A673 (cell line): ENCODE measurements around the gene IFIT3. TPM values are rescaled to one million over a fixed set of nuclear protein-coding genes. Genes with fewer than 3 reads are reported as not detected.

Experiments used
- BruUV-seq: library from RNA; stranded (reverse); fragments of 400-500 nt; replicated peaks from 2 replicates; lab custom pipeline; 2021; lab: Mats Ljungman, UMichigan
- CTCF ChIA-PET: fragments of 300-600 bp; sonication (Branson Sonifier 250); formaldehyde crosslinking; loops from one replicate; lab custom pipeline; 2022; ENCODE audit warnings: antibody characterized with exemption; lab: Charles Lee
- POLR2A ChIA-PET: fragments of 300-600 bp; sonication (Branson Sonifier 250); formaldehyde crosslinking; loops from one replicate; lab custom pipeline; 2022; ENCODE audit warnings: antibody characterized with exemption; ENCODE audit not compliant: low non-redundant PET; lab: Charles Lee
- DNase-seq: peaks from one replicate; pipeline ENCODE4 v3.0.0-alpha.2; 2015; ENCODE audit warnings: low spot score
- H3K27ac ChIP-seq: fragments of 200-600 bp; sonication (generic); 2 replicates; pipeline ENCODE4 v1.5.1; 2016; ENCODE audit warnings: mixed run types, low read depth, mild to moderate bottlenecking, mixed read lengths, antibody characterized with exemption, low read length; ENCODE audit not compliant: poor library complexity, severe bottlenecking
- H3K27me3 ChIP-seq: fragments of 200-600 bp; sonication (generic); replicated peaks from 2 replicates; pipeline ENCODE4 v1.6.1; 2017; ENCODE audit warnings: mixed run types, low read depth, mild to moderate bottlenecking, mixed read lengths, antibody characterized with exemption, low read length; ENCODE audit not compliant: insufficient read depth, poor library complexity
- H3K36me3 ChIP-seq: fragments of 200-600 bp; sonication (generic); 2 replicates; pipeline ENCODE4 v1.6.1; 2016; ENCODE audit warnings: mixed run types, mild to moderate bottlenecking, mixed read lengths, antibody characterized with exemption, low read length; ENCODE audit not compliant: insufficient read depth, poor library complexity, severe bottlenecking
- H3K4me1 ChIP-seq: fragments of 200-600 bp; sonication (generic); 2 replicates; pipeline ENCODE4 v1.6.1; 2017; ENCODE audit warnings: mixed run types, mild to moderate bottlenecking, mixed read lengths, antibody characterized with exemption, low read length; ENCODE audit not compliant: insufficient read depth, poor library complexity, severe bottlenecking
- H3K4me3 ChIP-seq: fragments of 200-600 bp; sonication (generic); 2 replicates; pipeline ENCODE4 v1.5.1; 2016; ENCODE audit warnings: low read depth, mixed run types, mild to moderate bottlenecking, mixed read lengths, low read length; ENCODE audit not compliant: poor library complexity, severe bottlenecking
- H3K9me3 ChIP-seq: fragments of 200-600 bp; sonication (generic); 2 replicates; pipeline ENCODE4 v1.6.1; 2016; ENCODE audit warnings: mixed run types, low read depth, mild to moderate bottlenecking, mixed read lengths, antibody characterized with exemption, low read length; ENCODE audit not compliant: poor library complexity, severe bottlenecking
- CTCF ChIP-seq: fragments of 300-800, 200-600 bp; sonication (generic); conservative IDR thresholded peaks from 2 replicates; pipeline ENCODE4 v1.5.1; 2017; ENCODE audit warnings: low read depth, mild to moderate bottlenecking, antibody characterized with exemption, low read length, moderate library complexity, mixed read lengths
- EZH2 ChIP-seq: fragments of 200-600 bp; sonication (generic); IDR thresholded peaks from 2 replicates; pipeline ENCODE4 v1.6.1; 2017; ENCODE audit warnings: borderline replicate concordance, low read depth, mild to moderate bottlenecking, mixed read lengths, antibody characterized with exemption, low read length; ENCODE audit not compliant: poor library complexity, severe bottlenecking
- intact Hi-C: fragments of 100-400 bp; cut with micrococcal nuclease; formaldehyde crosslinking; loops from one replicate; pipeline ENCODE4 v1.10.0; 2022; ENCODE audit not compliant: unreplicated experiment
- total RNA-seq: library from RNA; stranded (reverse); gene quantifications from 2 replicates; pipeline ENCODE4 v1.2.3, GENCODE V29; 2021

IFIT3 gene
- total RNA-seq, 1 experiment from 2014 or later: 6.7 TPM

GRCh38 chr10:89294721-89295239 lies 33.0 kb upstream of the IFIT3 start:
- Histone ChIP-seq H3K4me1 (no peaks in the 10 kb centered on the region), H3K27me3 (no peaks in the 10 kb centered on the region), H3K9me3 (no peaks in the 10 kb centered on the region), H3K4me3 (no peak overlapping the region), H3K27ac (no peak overlapping the region), H3K36me3 (no peaks in the 10 kb centered on the region)
- no TSS peak for BruUV-seq
- intact Hi-C loops: loop anchor here (5.0 kb wide), 1 partner anchor 73 kb away; no protein-coding TSS in a partner anchor
- no peak for DNase-seq
- CTCF ChIA-PET: no interaction called here
- TF ChIP-seq CTCF (no peak), EZH2 (no peak)
- POLR2A ChIA-PET: no interaction called here

GRCh38 chr10:89295597-89295996 lies 32.2 kb upstream of the IFIT3 start:
- no TSS peak for BruUV-seq
- Histone ChIP-seq H3K27ac (no peak overlapping the region), H3K36me3 (no peaks in the 10 kb centered on the region), H3K4me1 (no peaks in the 10 kb centered on the region), H3K27me3 (no peaks in the 10 kb centered on the region), H3K9me3 (no peaks in the 10 kb centered on the region), H3K4me3 (no peak overlapping the region)
- no peak for DNase-seq
- TF ChIP-seq EZH2 (no peak), CTCF (no peak)
- CTCF ChIA-PET: no interaction called here
- intact Hi-C loops: no loop called here
- POLR2A ChIA-PET: no interaction called here

GRCh38 chr10:89296220-89296648 lies 31.6 kb upstream of the IFIT3 start:
- peak; percentile 42 for DNase-seq
- TF ChIP-seq EZH2 (no peak), CTCF (no peak)
- CTCF ChIA-PET: no interaction called here
- Histone ChIP-seq H3K4me1 (peaks cover 4% of the 10 kb centered on the region), H3K27ac (no peak overlapping the region), H3K9me3 (no peaks in the 10 kb centered on the region), H3K27me3 (no peaks in the 10 kb centered on the region), H3K36me3 (no peaks in the 10 kb centered on the region), H3K4me3 (no peak overlapping the region)
- BruUV-seq: no TSS peak
- POLR2A ChIA-PET: interaction anchor here (0.7 kb wide), 1 partner anchor 32 kb away, joined by 13 read pairs; no protein-coding TSS in a partner anchor
- intact Hi-C loops: no loop called here
